NCI-H2107 treated with DMSO at 0.1 percent for 48 hours (cell line): ENCODE data around the gene TNRC18.
A peak's percentile ranks its signal among the peaks of the same experiment; 100 is the strongest.

ENCODE experiments used
- DNase-seq: peaks from one replicate; lab custom pipeline; 2025; ENCODE audit not compliant: unreplicated experiment; lab: John Stamatoyannopoulos, UW

Gene TNRC18

GRCh38 chr7:5429857-5430611 is 6.4 kb upstream of the TNRC18 start:
- peak; percentile 62 for DNase-seq

GRCh38 chr7:5429253-5429856 is 5.7 kb upstream of the TNRC18 start:
- peak; percentile 64 for DNase-seq

GRCh38 chr7:5428478-5429252 is 5.0 kb upstream of the TNRC18 start:
- peak; percentile 69 for DNase-seq

GRCh38 chr7:5426226-5426475 is 2.5 kb upstream of the TNRC18 start:
- DNase-seq = no peak

GRCh38 chr7:5425507-5426225 is 2.0 kb upstream of the TNRC18 start:
- DNase-seq = peak; percentile 93

DNA sequence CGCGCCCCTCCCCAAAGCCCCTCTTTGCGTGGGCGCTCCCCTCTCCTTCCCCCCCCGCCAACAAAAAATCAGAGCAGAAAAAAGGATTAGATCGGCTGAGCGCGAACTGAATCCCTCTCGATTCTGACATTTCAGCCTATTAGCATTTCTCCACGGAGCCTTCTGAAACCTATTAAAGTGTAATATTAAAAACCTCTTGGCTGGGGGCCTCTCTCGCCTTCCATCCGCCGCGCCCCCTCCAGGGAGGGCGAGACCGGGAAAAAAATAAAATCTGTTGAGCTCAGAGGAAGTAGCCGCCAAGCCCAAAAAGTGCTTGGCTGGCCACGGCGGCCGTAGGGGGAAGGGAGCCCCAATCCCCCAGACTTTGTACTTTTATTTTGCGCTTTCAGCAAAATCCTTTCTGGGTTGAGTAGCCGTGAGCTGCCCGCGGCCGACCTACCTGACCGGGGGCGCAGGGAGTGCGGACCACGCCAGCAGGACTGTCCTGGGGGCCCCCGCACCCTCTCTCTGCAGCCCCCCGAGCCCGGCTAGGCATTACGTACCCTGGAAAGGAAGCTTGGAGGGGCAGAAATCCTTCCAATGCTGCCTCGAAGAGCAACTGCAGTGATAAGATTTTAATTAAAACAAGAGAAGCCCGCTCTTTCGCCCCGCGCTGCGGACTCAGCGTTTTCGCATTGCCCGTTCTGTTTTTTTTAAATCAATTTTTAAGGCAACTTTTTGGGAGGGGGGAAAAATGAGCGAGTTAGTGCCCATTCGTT is 1.3 kb upstream of the TNRC18 start:
- peak; percentile 54 for DNase-seq

- peak; percentile 99 for DNase-seq
Observed at GRCh38 chr7:5423976-5424748, 528 bp upstream of the TNRC18 start.

DNA sequence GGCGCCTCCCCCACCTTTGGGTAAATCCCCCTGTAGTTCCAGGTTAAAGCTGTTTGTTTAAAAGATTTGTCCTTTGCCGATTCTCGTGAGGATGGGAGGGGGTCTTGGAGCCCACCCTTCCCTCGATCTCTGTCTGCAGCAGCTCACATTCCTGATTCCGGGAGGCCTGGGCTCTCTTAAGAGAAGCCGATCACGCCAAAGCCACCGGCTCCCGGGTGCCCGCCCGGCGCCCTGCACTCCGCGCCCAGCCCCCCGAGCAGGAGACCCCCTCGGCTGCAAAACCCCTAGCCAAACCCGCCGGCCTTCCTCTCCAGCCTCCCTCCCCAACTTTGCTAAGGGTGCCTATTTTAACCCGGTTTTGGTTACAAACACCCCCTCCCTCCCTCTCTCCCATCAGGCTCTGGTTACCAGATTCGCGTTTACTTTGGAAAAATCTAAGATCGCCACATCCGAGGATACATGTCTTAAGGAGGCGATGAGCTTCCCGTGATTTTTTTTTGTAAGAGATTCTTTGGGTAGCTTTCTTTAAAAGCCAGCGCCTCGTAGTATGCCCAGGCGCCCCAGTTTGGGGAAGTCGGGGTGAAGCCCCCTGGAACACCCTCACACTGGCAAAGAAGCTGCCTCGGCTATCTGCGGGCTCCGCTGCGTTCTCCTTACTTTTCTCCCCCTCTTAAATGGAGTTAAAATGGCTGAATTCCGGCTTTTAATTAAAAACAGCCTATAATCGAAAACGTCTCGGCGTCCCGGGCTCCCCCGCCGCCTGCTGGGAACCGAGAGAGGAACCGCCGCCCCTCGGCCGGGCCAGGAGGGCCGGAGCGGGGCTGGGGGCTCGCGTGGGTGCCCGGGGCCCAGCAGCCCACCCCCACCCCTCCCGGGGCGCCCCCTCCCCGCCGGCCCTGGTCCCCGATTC is 983 bp downstream of the TNRC18 start:
- peak; percentile 48 for DNase-seq

DNA sequence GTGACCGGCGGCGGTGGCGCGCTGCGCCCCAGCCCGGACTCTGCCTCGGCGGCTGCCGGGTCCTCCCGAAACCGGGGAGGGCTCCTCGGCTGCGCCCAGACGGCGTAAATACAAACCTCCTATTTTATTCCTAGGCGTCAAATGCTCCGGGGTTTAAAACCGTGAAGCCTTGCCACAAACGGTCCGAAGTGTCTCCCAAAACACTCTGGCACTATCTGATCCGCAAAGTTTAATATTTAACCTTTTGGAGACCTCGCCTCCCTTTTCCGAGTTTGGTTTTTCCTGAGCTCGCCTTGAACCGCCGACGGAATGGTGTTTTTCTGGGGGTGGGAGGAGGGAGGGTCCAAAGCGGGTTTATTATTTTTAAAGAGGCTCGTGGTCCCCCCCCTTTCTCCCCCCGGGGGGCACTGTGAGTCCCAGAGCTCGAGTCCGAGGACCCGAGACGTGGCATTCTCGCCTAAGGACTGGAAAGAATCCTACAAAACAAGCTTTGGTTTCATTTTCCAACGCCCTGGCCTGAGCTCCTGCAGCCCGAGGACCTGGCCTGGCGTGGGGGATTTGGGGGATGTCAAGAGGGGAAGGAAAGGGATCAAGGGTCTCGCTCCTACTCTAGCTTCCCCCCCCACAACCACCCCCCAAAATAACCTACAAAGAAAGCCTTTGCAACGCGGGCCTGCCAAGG is 1.8 kb downstream of the TNRC18 start:
- peak; percentile 60 for DNase-seq

- DNase-seq = no peak
Observed at GRCh38 chr7:5420881-5421713, 2.5 kb downstream of the TNRC18 start.

- DNase-seq = no peak
Observed at GRCh38 chr7:5420067-5420880, 3.4 kb downstream of the TNRC18 start.

GRCh38 chr7:5419539-5420066 is 4.0 kb downstream of the TNRC18 start:
- no peak for DNase-seq

DNA sequence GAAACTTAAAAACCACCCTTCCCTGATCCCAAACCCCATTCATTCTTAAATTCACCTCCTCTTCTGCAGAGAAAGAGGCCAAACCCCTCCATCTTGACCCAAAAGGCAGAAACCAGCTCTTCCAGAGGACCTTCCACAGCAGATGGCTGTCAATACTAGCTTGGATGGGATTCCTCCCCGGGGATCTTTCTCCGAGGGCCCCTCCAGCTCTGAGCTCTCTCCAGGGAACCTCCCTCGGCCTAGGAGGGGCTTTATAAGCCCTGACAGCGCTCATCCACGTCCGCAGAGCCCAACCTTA is 5.4 kb downstream of the TNRC18 start:
- no peak for DNase-seq

- DNase-seq = no peak
Observed at GRCh38 chr7:5417106-5418071, 6.2 kb downstream of the TNRC18 start.

DNA sequence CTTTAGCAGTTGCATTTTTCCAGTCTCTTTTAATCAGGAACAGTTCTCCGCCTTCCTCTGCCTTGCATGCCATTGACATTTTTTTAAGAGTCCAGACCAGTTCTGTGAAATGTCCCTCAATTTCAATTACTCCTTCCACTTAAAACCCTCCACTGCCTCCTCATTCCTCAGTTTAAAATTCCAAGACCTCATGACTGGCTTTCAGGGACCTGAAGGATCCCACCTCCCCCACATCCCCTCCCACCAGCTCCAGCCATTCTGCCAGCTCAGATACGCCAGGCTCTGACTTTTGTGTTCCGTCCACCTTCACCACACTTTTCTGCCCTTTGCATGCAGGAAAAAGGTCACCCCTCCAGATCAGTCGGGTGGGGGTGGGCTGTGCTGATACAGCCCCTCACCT is 8.7 kb downstream of the TNRC18 start:
- no peak for DNase-seq

- DNase-seq = no peak
Observed at GRCh38 chr7:5413449-5413786, 10.2 kb downstream of the TNRC18 start.
